Pons (tissue), 1 donor: Measurements from ENCODE around the gene CSAD.
"Not testable (repeated sequence)": the region's sequence is repeated elsewhere in the genome, so short reads cannot be mapped to it uniquely, and the experiment has no call there.

Experiments used
- DNase-seq: peaks from one replicate; pipeline ENCODE4 v3.0.0-alpha.2; 2016; ENCODE audit warnings: low spot score

The CSAD gene

GRCh38 chr12:53145383-53146260 is 35.1 kb downstream of the CSAD start:
- DNase-seq, result no peak

GRCh38 chr12:53143355-53143754 is 37.4 kb downstream of the CSAD start:
- no peak for DNase-seq

GRCh38 chr12:53133722-53134121 is 47.0 kb downstream of the CSAD start:
- no peak for DNase-seq

GRCh38 chr12:53131844-53132243 is 48.9 kb downstream of the CSAD start:
- DNase-seq, result no peak

GRCh38 chr12:53128780-53129569 is 51.8 kb downstream of the CSAD start:
- DNase-seq, result no peak

- DNase-seq, result no peak
Observed at GRCh38 chr12:53127169-53127568, 53.6 kb downstream of the CSAD start.

GRCh38 chr12:53124352-53124723 is 56.4 kb downstream of the CSAD start:
- no peak for DNase-seq

- DNase-seq, result no peak
Observed at GRCh38 chr12:53123578-53124351, 57.0 kb downstream of the CSAD start.

- no peak for DNase-seq
Observed at GRCh38 chr12:53122961-53123468, 57.7 kb downstream of the CSAD start.

GRCh38 chr12:53120685-53121525 is 59.8 kb downstream of the CSAD start:
- no peak for DNase-seq

GRCh38 chr12:53118751-53119300 is 61.9 kb downstream of the CSAD start:
- DNase-seq, result no peak

GRCh38 chr12:53115891-53116648 is 64.7 kb downstream of the CSAD start:
- no peak for DNase-seq

GRCh38 chr12:53115112-53115890 is 65.4 kb downstream of the CSAD start:
- no peak for DNase-seq

- DNase-seq, result no peak
Observed at GRCh38 chr12:53113951-53114350, 66.8 kb downstream of the CSAD start.

GRCh38 chr12:53113136-53113705 is 67.5 kb downstream of the CSAD start:
- DNase-seq, result no peak

GRCh38 chr12:53112431-53112830 is 68.3 kb downstream of the CSAD start:
- not testable (repeated sequence) for DNase-seq
